Measurements from ENCODE around the gene PPY.

Gene PPY

DNA sequence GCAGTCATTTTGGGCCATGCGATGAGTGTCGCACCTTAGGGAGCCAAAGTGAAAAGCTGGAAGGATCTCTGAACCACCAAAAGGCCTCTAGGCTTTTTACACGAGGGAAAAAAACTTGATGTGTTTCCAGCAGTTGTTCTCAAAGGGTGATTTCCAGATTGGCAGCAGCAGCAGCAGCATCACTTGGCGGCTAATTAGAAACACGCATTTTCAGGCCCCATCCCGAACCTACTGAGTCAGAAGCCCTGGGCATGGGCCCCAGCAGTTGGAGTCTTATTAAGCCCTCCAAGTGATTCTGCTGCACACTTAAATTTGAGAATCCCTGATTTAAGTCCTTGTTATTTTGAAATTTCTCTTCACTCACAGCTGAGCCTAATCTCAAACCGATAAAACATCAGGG, 36.7 kb upstream of the PPY start:
- H3K9ac ChIP-seq (ENCODE audit: low read length), result no peak overlapping the region
- no peaks in the 10 kb centered on the region for H3K36me3 ChIP-seq (ENCODE audit: insufficient read depth, low read length)
- no peak overlapping the region for H3K27ac ChIP-seq (ENCODE audit: low read depth, low read length, poor library complexity, severe bottlenecking)
- H3K79me2 ChIP-seq (ENCODE audit: insufficient read depth, low read length), result no peaks in the 10 kb centered on the region
- H3F3A ChIP-seq (ENCODE audit: insufficient read depth, low read length), result no peaks in the 10 kb centered on the region
- no peaks in the 10 kb centered on the region for H3K9me3 ChIP-seq (ENCODE audit: low read length)
- no peak for TF ChIP-seq EZH2 (IDR thresholded peaks at IDR 0.05; ENCODE audit: borderline replicate concordance, low read length)
- TF ChIP-seq, protein P1, sequence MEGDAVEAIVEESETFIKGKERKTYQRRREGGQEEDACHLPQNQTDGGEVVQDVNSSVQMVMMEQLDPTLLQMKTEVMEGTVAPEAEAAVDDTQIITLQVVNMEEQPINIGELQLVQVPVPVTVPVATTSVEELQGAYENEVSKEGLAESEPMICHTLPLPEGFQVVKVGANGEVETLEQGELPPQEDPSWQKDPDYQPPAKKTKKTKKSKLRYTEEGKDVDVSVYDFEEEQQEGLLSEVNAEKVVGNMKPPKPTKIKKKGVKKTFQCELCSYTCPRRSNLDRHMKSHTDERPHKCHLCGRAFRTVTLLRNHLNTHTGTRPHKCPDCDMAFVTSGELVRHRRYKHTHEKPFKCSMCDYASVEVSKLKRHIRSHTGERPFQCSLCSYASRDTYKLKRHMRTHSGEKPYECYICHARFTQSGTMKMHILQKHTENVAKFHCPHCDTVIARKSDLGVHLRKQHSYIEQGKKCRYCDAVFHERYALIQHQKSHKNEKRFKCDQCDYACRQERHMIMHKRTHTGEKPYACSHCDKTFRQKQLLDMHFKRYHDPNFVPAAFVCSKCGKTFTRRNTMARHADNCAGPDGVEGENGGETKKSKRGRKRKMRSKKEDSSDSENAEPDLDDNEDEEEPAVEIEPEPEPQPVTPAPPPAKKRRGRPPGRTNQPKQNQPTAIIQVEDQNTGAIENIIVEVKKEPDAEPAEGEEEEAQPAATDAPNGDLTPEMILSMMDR (IDR thresholded peaks at IDR 0.05; ENCODE audit: low read length), result no peak
- H3K27me3 ChIP-seq (ENCODE audit: insufficient read depth, low read length), result no peaks in the 10 kb centered on the region
- no peaks in the 10 kb centered on the region for H3K9me2 ChIP-seq (ENCODE audit: low read depth, low read length)
- H3K4me3 ChIP-seq (ENCODE audit: low read depth, low read length, poor library complexity, severe bottlenecking), result no peak overlapping the region
- no peak overlapping the region for H3K4me2 ChIP-seq (ENCODE audit: low read length)
- H4K20me1 ChIP-seq (ENCODE audit: insufficient read depth, low read length), result no peaks in the 10 kb centered on the region
- no peaks in the 10 kb centered on the region for H3K4me1 ChIP-seq (ENCODE audit: insufficient read depth, low read length, severe bottlenecking)
- no peak overlapping the region for H2AFZ ChIP-seq (ENCODE audit: low read length)

GRCh38 chr17:43978078-43978477, 35.8 kb upstream of the PPY start:
- H3K27me3 ChIP-seq (ENCODE audit: insufficient read depth, low read length), result no peaks in the 10 kb centered on the region
- TF ChIP-seq, protein P1 (IDR thresholded peaks at IDR 0.05; ENCODE audit: low read length), result no peak
- no peak for TF ChIP-seq EZH2 (IDR thresholded peaks at IDR 0.05; ENCODE audit: borderline replicate concordance, low read length)
- no peak overlapping the region for H3K27ac ChIP-seq (ENCODE audit: low read depth, low read length, poor library complexity, severe bottlenecking)
- no peak overlapping the region for H3K4me3 ChIP-seq (ENCODE audit: low read depth, low read length, poor library complexity, severe bottlenecking)
- no peaks in the 10 kb centered on the region for H3K9me2 ChIP-seq (ENCODE audit: low read depth, low read length)
- H3K36me3 ChIP-seq (ENCODE audit: insufficient read depth, low read length), result no peaks in the 10 kb centered on the region
- H3K79me2 ChIP-seq (ENCODE audit: insufficient read depth, low read length), result no peaks in the 10 kb centered on the region
- H3F3A ChIP-seq (ENCODE audit: insufficient read depth, low read length), result no peaks in the 10 kb centered on the region
- no peak overlapping the region for H3K9ac ChIP-seq (ENCODE audit: low read length)
- H2AFZ ChIP-seq (ENCODE audit: low read length), result no peak overlapping the region
- H3K4me1 ChIP-seq (ENCODE audit: insufficient read depth, low read length, severe bottlenecking), result no peaks in the 10 kb centered on the region
- no peaks in the 10 kb centered on the region for H4K20me1 ChIP-seq (ENCODE audit: insufficient read depth, low read length)
- H3K4me2 ChIP-seq (ENCODE audit: low read length), result no peak overlapping the region
- H3K9me3 ChIP-seq (ENCODE audit: low read length), result no peaks in the 10 kb centered on the region

DNA sequence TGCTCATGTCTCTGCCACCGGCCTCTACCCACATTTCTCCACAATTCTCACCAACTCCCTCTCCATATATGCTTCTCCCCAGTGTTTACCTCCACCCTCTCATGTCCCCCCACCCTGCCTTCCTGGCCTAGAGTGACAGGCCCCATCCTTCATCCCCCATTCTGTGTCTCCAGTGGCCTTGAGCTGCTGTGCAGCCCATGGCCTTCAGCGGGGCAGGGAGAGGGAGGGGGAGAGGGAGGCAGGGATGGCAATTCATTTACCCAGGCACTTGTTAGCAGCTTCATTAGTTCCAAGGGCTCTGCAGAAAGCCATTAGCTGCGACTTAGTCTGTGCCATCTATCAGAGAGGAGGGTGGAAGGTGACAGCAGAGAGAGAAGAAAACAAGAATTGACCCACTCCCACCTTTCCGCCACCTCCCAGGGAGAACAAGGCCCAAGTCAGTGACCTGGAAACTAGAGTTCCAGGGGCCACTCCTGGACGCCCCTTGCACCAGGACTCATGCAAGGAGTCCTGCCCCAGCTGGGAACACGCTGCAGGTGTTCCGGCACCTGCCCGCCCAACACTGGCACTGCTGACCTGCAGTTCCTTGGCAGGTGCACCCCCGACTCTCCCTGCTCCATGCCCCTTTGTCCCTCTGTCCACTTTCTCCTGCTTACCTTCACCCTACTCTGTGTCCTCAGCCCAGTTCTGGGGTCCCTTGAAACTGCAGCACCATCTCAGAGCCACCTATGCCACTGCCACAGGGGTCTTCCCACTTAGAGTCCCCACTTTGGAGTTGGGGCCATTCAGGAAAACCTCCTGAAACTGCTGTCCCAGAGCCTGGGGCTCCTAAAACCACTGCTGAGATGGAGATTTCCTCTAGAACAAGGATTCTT, 34.9 kb upstream of the PPY start:
- no peaks in the 10 kb centered on the region for H4K20me1 ChIP-seq (ENCODE audit: insufficient read depth, low read length)
- H3K27ac ChIP-seq (ENCODE audit: low read depth, low read length, poor library complexity, severe bottlenecking), result no peak overlapping the region
- TF ChIP-seq EZH2 (IDR thresholded peaks at IDR 0.05; ENCODE audit: borderline replicate concordance, low read length), result no peak
- TF ChIP-seq, protein P1 (IDR thresholded peaks at IDR 0.05; ENCODE audit: low read length), result no peak
- no peaks in the 10 kb centered on the region for H3K9me3 ChIP-seq (ENCODE audit: low read length)
- no peak overlapping the region for H3K4me2 ChIP-seq (ENCODE audit: low read length)
- H3F3A ChIP-seq (ENCODE audit: insufficient read depth, low read length), result no peaks in the 10 kb centered on the region
- H3K4me1 ChIP-seq (ENCODE audit: insufficient read depth, low read length, severe bottlenecking), result no peaks in the 10 kb centered on the region
- H3K36me3 ChIP-seq (ENCODE audit: insufficient read depth, low read length), result no peaks in the 10 kb centered on the region
- H3K4me3 ChIP-seq (ENCODE audit: low read depth, low read length, poor library complexity, severe bottlenecking), result no peak overlapping the region
- no peaks in the 10 kb centered on the region for H3K27me3 ChIP-seq (ENCODE audit: insufficient read depth, low read length)
- no peaks in the 10 kb centered on the region for H3K79me2 ChIP-seq (ENCODE audit: insufficient read depth, low read length)
- H3K9ac ChIP-seq (ENCODE audit: low read length), result no peak overlapping the region
- H2AFZ ChIP-seq (ENCODE audit: low read length), result no peak overlapping the region
- H3K9me2 ChIP-seq (ENCODE audit: low read depth, low read length), result no peaks in the 10 kb centered on the region
